ENCODE data around the gene ERBB4.

The ERBB4 gene

DNA sequence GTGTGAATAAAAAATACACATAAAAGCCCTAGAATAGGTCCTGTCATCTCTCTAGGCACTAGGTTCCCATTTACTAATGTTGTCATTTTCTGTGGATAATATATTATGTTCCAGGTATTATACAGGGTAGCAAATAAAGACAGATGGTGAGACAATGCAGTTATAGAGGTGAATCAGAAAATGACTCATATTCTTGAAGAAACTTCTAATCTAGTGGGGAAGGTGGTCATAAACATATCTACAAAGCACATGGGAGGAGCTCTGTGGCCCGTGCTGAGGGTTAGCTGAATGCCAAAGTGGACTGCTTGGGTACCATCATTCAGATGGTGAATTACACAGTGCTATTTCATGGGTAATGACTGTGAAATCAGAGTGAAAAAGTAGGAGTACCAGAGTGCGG is 700.9 kb downstream of the ERBB4 start:
- Histone ChIP-seq H3K27me3 (ENCODE audit: control insufficient read depth, insufficient read depth, low read length) (no peaks in the 10 kb centered on the region), H3K4me3 (ENCODE audit: low read depth, low read length) (no peak overlapping the region), H3K9ac (no peak overlapping the region), H3K27ac (no peak overlapping the region), H3K9me3 (ENCODE audit: control insufficient read depth, low read length) (no peaks in the 10 kb centered on the region), H3K36me3 (ENCODE audit: control insufficient read depth, insufficient read depth, low read length) (no peaks in the 10 kb centered on the region), H3K4me1 (no peaks in the 10 kb centered on the region), H3K79me2 (no peaks in the 10 kb centered on the region), H2AFZ (no peak overlapping the region), H3K4me2 (ENCODE audit: low read length) (no peak overlapping the region)
- TF ChIP-seq, protein P1, sequence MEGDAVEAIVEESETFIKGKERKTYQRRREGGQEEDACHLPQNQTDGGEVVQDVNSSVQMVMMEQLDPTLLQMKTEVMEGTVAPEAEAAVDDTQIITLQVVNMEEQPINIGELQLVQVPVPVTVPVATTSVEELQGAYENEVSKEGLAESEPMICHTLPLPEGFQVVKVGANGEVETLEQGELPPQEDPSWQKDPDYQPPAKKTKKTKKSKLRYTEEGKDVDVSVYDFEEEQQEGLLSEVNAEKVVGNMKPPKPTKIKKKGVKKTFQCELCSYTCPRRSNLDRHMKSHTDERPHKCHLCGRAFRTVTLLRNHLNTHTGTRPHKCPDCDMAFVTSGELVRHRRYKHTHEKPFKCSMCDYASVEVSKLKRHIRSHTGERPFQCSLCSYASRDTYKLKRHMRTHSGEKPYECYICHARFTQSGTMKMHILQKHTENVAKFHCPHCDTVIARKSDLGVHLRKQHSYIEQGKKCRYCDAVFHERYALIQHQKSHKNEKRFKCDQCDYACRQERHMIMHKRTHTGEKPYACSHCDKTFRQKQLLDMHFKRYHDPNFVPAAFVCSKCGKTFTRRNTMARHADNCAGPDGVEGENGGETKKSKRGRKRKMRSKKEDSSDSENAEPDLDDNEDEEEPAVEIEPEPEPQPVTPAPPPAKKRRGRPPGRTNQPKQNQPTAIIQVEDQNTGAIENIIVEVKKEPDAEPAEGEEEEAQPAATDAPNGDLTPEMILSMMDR (IDR thresholded peaks at IDR 0.05): no peak

DNA sequence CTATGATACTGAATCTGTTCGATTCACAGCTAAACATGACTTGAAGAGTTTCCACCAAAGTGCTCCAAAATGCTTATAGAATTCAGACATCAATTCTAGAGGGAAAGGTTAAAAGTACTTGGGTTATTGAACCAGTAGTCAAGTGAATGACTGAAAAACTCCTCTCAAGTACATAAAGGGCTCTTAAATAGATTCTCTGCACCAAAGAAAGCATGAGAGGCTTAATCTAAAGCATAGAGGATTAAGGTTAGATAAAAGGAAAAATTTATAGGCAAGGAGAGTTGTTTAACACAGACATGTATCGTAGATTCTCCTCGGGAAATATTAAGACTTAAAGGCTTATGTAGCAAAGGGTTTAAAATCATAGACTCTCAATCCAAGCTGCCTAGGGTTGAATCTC is 701.4 kb downstream of the ERBB4 start:
- Histone ChIP-seq H3K79me2 (no peaks in the 10 kb centered on the region), H3K4me2 (ENCODE audit: low read length) (no peak overlapping the region), H3K4me3 (ENCODE audit: low read depth, low read length) (no peak overlapping the region), H3K9me3 (ENCODE audit: control insufficient read depth, low read length) (no peaks in the 10 kb centered on the region), H2AFZ (no peak overlapping the region), H3K27ac (no peak overlapping the region), H3K9ac (no peak overlapping the region), H3K4me1 (no peaks in the 10 kb centered on the region), H3K36me3 (ENCODE audit: control insufficient read depth, insufficient read depth, low read length) (no peaks in the 10 kb centered on the region), H3K27me3 (ENCODE audit: control insufficient read depth, insufficient read depth, low read length) (no peaks in the 10 kb centered on the region)
- TF ChIP-seq, protein P1 (IDR thresholded peaks at IDR 0.05): no peak

DNA sequence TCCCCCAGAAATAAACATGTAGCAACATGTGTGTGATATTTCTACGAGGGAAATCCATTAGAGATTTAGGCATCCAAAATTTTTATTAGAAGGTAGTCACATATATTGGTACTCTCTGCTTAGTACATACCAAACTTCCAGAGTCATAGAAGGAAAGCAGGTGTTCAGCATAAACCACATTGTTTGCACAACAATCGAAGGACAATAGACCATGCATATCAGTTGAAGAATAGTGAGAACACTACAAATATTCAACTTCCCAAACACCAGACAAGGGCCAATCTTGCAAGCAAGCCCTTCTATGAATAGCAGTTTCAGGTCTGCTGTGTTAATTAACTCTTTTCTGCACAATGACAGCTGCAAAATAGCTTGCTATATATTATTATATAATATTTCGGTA is 702.2 kb downstream of the ERBB4 start:
- TF ChIP-seq, protein P1 (IDR thresholded peaks at IDR 0.05): no peak
- H3K4me1 ChIP-seq: no peaks in the 10 kb centered on the region
- H3K27ac ChIP-seq: no peak overlapping the region

DNA sequence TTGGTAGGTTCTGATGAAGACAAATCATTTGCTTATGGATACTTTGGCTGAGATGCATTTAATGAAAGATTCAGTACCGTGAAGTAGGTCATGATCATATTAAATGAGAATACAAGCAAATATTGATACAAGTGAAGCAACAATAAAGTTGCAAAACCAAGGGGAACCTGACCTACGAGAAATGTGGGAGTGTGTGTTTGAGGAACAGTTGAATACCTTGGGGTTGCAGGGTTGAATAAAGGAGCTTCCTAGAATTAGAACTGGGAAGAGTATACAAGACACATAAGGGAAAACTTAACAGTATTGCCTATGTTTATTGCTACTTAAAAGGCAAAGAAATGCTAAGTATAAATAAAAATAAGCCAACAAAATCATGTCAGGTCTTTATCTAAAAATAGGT is 702.9 kb downstream of the ERBB4 start:
- no peak overlapping the region for H3K27ac ChIP-seq
- H3K4me2 ChIP-seq (ENCODE audit: low read length): no peak overlapping the region
- TF ChIP-seq, protein P1 (IDR thresholded peaks at IDR 0.05): no peak

More for the DNA sequence above, 702.2 kb downstream of the ERBB4 start:
- Histone ChIP-seq H2AFZ (no peak overlapping the region), H3K9ac (no peak overlapping the region), H3K27me3 (ENCODE audit: control insufficient read depth, insufficient read depth, low read length) (no peaks in the 10 kb centered on the region), H3K9me3 (ENCODE audit: control insufficient read depth, low read length) (no peaks in the 10 kb centered on the region), H3K4me2 (ENCODE audit: low read length) (no peak overlapping the region), H3K4me3 (ENCODE audit: low read depth, low read length) (no peak overlapping the region), H3K36me3 (ENCODE audit: control insufficient read depth, insufficient read depth, low read length) (no peaks in the 10 kb centered on the region), H3K79me2 (no peaks in the 10 kb centered on the region)

DNA sequence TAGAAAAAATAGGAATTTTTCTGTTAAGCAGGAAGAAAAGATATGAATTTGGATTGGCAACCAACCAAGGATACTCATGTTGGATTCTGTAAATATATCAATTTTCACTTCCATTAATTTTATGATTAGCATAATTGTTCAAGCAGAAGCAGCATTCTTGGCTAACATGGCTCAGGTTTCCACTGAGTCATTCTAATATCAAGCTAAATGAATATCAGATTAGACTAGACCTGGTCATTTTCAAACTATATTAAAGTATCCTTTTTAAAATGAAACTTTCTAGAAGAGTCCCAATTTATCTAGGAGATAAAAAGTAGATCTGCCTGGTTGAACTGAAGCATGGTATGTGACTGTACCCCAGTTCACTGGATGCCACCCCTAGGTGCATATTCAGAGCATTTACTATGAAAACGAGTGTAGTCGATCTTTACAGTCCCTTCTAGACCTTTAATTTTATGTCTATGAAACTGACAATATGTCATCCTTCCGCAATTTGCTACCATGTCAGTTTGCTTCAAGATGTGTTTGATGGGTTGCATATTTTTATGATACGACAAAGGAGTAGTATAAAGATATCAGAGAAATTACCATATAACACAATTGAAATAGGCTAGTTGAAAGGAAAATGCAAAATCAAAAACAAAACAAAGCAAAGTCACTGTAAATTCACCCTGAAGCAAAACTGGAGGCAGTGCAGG is 704.9 kb downstream of the ERBB4 start:
- Histone ChIP-seq H3K4me1 (no peaks in the 10 kb centered on the region), H3K27ac (no peak overlapping the region), H3K9ac (no peak overlapping the region), H3K9me3 (ENCODE audit: control insufficient read depth, low read length) (no peaks in the 10 kb centered on the region), H3K27me3 (ENCODE audit: control insufficient read depth, insufficient read depth, low read length) (no peaks in the 10 kb centered on the region), H3K36me3 (ENCODE audit: control insufficient read depth, insufficient read depth, low read length) (no peaks in the 10 kb centered on the region), H3K79me2 (no peaks in the 10 kb centered on the region), H3K4me2 (ENCODE audit: low read length) (no peak overlapping the region), H3K4me3 (ENCODE audit: low read depth, low read length) (no peak overlapping the region), H2AFZ (no peak overlapping the region)
- TF ChIP-seq, protein P1 (IDR thresholded peaks at IDR 0.05): no peak

More for the DNA sequence above, 702.9 kb downstream of the ERBB4 start:
- H3K36me3 ChIP-seq (ENCODE audit: control insufficient read depth, insufficient read depth, low read length): no peaks in the 10 kb centered on the region
- no peaks in the 10 kb centered on the region for H3K79me2 ChIP-seq
- H3K9me3 ChIP-seq (ENCODE audit: control insufficient read depth, low read length): no peaks in the 10 kb centered on the region
- no peak overlapping the region for H3K9ac ChIP-seq
- H3K4me3 ChIP-seq (ENCODE audit: low read depth, low read length): no peak overlapping the region
- H3K27me3 ChIP-seq (ENCODE audit: control insufficient read depth, insufficient read depth, low read length): no peaks in the 10 kb centered on the region
- no peaks in the 10 kb centered on the region for H3K4me1 ChIP-seq
- no peak overlapping the region for H2AFZ ChIP-seq
